Measurements from ENCODE around the gene SERPINA1. TPM values are rescaled to one million over a fixed set of nuclear protein-coding genes. Genes with fewer than 3 reads are reported as not detected.

SERPINA1 gene
- total RNA-seq, 1 experiment from 2014 or later: not detected

DNA sequence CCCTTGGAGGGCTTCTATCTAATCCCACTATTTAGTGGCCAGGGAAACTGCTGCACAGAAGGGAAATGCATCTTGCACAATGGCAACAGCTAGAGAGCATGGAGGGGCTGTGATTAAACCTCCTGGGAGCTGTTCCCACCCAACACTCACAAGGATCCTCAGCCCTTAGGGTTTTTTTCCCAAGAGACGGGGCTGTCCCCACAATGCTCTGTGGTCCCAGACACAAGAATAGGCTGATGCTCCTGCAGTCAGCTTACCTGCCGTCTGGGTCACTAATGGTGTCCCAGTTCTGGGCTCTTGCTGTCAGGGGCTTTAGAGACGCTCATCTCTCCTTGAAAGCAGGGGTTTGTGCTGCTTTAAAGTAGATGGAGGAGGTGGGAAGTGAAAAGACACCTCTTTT lies 4.6 kb downstream of the SERPINA1 start:
- no peaks in the 10 kb centered on the region for H3K79me1 ChIP-seq (ENCODE audit: insufficient read depth, low read depth, low read length, poor library complexity, severe bottlenecking)
- no peaks in the 10 kb centered on the region for H3K9me3 ChIP-seq (ENCODE audit: control insufficient read depth, low read depth, low read length)
- H4K20me1 ChIP-seq (ENCODE audit: control insufficient read depth, insufficient read depth, insufficient read length): no peaks in the 10 kb centered on the region
- Mint-ChIP-seq H3K27me3 (ENCODE audit: low read depth) (peaks cover 17% of the 10 kb centered on the region), H3K9me3 (no peaks in the 10 kb centered on the region), H3K27ac (peak overlapping the region in 1 of 3 experiments; percentile 41; a peak in 1 of 7 replicates), H3K36me3 (ENCODE audit: insufficient read depth in 1 of 3, low read depth in 3 of 3) (no peaks in the 10 kb centered on the region), H3K4me1 (peaks cover 39 to 50% of the 10 kb centered on the region in 2 experiments), H3K4me3 (no peak overlapping the region)
- no peak overlapping the region for H3K9ac ChIP-seq (ENCODE audit: extremely low read depth, insufficient read length, low read length)
- no peaks in the 10 kb centered on the region for H3K27me3 ChIP-seq (ENCODE audit: insufficient read depth, low read length)
- H2AFZ ChIP-seq (ENCODE audit: low read length): no peak overlapping the region
- H2BK120ac ChIP-seq (ENCODE audit: low read depth, low read length, poor library complexity, severe bottlenecking): no peak overlapping the region
- no CpG with 5 or more reads among the region's 3 CpGs for WGBS (ENCODE audit: extremely low coverage, insufficient read length, low lambda C conversion rate)
- peaks cover 6% of the 10 kb centered on the region; the same call in 1 of the 2 replicates for H3K4me1 ChIP-seq (ENCODE audit: insufficient read depth, low read length)
- no peak overlapping the region for H2BK12ac ChIP-seq (ENCODE audit: insufficient read length, low read depth, low read length)
- no peak overlapping the region for H3K14ac ChIP-seq (ENCODE audit: insufficient read depth, low read length)
- H3K56ac ChIP-seq (ENCODE audit: insufficient read length, low read depth, low read length): no peak overlapping the region
- no peak overlapping the region for H4K8ac ChIP-seq (replicated peaks; ENCODE audit: insufficient read length, low read depth, low read length)
- H3K18ac ChIP-seq (ENCODE audit: insufficient read length, low read depth, low read length): no peak overlapping the region
- H2AK5ac ChIP-seq (ENCODE audit: insufficient read length, low read length): no peak overlapping the region
- H3T11ph ChIP-seq (ENCODE audit: low read length): no peak overlapping the region
- H2BK15ac ChIP-seq (ENCODE audit: low read depth, low read length): no peak overlapping the region
- DNase-seq: peak; percentile 14
- H4K5ac ChIP-seq (ENCODE audit: insufficient read length, low read depth, low read length): no peak overlapping the region
- no peaks in the 10 kb centered on the region for H3K79me2 ChIP-seq (ENCODE audit: insufficient read depth, low read length)
- TF ChIP-seq, protein P1, sequence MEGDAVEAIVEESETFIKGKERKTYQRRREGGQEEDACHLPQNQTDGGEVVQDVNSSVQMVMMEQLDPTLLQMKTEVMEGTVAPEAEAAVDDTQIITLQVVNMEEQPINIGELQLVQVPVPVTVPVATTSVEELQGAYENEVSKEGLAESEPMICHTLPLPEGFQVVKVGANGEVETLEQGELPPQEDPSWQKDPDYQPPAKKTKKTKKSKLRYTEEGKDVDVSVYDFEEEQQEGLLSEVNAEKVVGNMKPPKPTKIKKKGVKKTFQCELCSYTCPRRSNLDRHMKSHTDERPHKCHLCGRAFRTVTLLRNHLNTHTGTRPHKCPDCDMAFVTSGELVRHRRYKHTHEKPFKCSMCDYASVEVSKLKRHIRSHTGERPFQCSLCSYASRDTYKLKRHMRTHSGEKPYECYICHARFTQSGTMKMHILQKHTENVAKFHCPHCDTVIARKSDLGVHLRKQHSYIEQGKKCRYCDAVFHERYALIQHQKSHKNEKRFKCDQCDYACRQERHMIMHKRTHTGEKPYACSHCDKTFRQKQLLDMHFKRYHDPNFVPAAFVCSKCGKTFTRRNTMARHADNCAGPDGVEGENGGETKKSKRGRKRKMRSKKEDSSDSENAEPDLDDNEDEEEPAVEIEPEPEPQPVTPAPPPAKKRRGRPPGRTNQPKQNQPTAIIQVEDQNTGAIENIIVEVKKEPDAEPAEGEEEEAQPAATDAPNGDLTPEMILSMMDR (conservative IDR thresholded peaks at IDR 0.05): no peak
- H2BK5ac ChIP-seq (ENCODE audit: insufficient read length, low read length): no peak overlapping the region
- H3K23ac ChIP-seq (ENCODE audit: insufficient read length, low read depth, low read length): no peak overlapping the region
- no peak overlapping the region for H3K4me2 ChIP-seq (ENCODE audit: insufficient read depth, insufficient read length, low read length)
- no peak overlapping the region for H3K4ac ChIP-seq (ENCODE audit: low read depth, low read length)
- no peak overlapping the region for H3K27ac ChIP-seq (ENCODE audit: insufficient read length, low read depth, low read length)
- no peak overlapping the region for H2BK20ac ChIP-seq (ENCODE audit: low read depth, low read length, poor library complexity, severe bottlenecking)
- H4K91ac ChIP-seq (ENCODE audit: insufficient read length, low read depth, low read length): no peak overlapping the region
- no peaks in the 10 kb centered on the region for H3K23me2 ChIP-seq (ENCODE audit: insufficient read length, low read depth, low read length, poor library complexity, severe bottlenecking)

Measured in H9 (cell line).